Stomach (tissue), 4 donors: Measurements from ENCODE around the gene ENPP6.

Experiments used
- POLR2AphosphoS5 ChIP-seq, 3 donors: sonication (generic); formaldehyde crosslinking; IDR thresholded peaks; one replicate each; pipeline ENCODE4 v1.6.1; 2016; ENCODE audit warnings: antibody characterized with exemption in 3 of 3
- TF ChIP-seq, protein P1 (sequence below), 7 experiments: fragments of 450-650 bp in 4 of 7; fragments of 200-600 bp in 3 of 7; sonication (generic) in 3 of 7; IDR thresholded peaks; one replicate each; pipeline ENCODE4 v1.5.1; 2016 to 2019; ENCODE audit warnings: antibody characterized with exemption in 7 of 7, control low read depth in 2 of 7, mild to moderate bottlenecking in 1 of 7

GRCh38 chr4:184197536-184198082, 20.1 kb downstream of the ENPP6 start:
- TF ChIP-seq, protein P1, sequence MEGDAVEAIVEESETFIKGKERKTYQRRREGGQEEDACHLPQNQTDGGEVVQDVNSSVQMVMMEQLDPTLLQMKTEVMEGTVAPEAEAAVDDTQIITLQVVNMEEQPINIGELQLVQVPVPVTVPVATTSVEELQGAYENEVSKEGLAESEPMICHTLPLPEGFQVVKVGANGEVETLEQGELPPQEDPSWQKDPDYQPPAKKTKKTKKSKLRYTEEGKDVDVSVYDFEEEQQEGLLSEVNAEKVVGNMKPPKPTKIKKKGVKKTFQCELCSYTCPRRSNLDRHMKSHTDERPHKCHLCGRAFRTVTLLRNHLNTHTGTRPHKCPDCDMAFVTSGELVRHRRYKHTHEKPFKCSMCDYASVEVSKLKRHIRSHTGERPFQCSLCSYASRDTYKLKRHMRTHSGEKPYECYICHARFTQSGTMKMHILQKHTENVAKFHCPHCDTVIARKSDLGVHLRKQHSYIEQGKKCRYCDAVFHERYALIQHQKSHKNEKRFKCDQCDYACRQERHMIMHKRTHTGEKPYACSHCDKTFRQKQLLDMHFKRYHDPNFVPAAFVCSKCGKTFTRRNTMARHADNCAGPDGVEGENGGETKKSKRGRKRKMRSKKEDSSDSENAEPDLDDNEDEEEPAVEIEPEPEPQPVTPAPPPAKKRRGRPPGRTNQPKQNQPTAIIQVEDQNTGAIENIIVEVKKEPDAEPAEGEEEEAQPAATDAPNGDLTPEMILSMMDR (IDR thresholded peaks at IDR 0.05): no peak
- TF ChIP-seq POLR2AphosphoS5 (IDR thresholded peaks at IDR 0.05): no peak
